HG02623 (cell line): Measurements from ENCODE around the gene ADPRHL1.
"Not testable (repeated sequence)": the region's sequence is repeated elsewhere in the genome, so short reads cannot be mapped to it uniquely, and the experiment has no call there.

Experiments
- ATAC-seq: cut with Tn5 transposase; IDR thresholded peaks from one replicate; pipeline ENCODE4 v1.9.1; 2021; ENCODE audit warnings: moderate library complexity; ENCODE audit not compliant: unreplicated experiment

Gene ADPRHL1

GRCh38 chr13:113456116-113456702 lies 2.9 kb upstream of the ADPRHL1 start:
- no peak for ATAC-seq

DNA sequence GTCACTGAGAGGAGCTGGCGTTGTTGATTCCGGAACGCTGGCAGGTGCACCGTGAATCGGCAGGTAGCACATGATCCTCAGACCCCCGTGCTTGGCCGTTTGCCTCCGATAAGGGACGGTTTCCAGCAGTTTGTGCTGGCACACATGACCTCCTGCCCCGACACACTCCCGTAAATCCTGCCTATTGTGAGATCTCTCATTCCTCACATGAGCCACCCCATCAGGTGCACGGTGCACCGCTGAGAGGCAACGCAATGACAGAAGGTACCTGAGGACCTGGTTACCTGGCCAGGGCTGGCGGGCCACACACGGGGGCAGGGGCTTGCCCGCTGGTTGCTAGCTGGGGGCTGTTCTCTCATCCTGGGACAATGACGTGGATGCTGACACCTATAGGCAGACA lies 2.1 kb upstream of the ADPRHL1 start:
- ATAC-seq: no peak

DNA sequence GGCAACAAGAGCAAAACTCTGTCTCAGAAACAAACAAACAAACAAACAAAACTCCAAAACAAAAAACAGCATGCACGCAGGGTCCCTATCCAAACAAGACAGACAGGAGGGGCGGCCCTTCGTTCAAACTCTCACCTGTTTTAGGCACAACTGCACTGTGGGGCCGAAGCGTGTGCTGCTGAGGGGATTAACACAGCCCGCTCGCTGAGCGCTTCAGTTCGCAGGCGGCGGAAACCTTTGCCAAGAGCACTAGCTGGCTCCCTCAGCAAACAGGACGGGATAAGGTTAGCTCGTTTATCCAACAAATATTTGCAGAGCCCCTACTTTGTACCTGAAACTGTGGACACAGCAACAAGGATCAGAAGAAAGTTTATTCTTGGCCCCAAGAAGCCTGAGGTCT lies 1.6 kb upstream of the ADPRHL1 start:
- ATAC-seq: no peak

DNA sequence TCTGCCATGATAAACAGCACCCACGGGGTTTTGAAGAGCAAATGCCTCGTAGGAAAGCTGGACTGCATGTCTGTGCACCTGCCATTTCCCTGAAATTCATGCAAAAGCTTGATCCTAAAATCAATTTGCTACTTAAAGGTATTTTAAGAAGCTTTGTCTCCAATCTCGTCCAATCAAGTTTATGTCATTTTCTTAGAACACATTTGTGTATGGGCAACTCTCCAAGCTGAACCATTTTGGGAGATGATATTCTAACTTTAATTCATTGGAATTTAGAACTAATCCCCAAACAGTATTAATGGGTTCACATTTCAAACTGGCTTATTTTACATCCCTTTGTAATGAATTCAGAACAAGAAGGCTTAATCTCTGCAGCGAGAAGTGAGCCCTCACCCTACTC lies 822 bp downstream of the ADPRHL1 start:
- ATAC-seq: no peak

GRCh38 chr13:113451951-113452421 lies 1.3 kb downstream of the ADPRHL1 start:
- no peak for ATAC-seq

- ATAC-seq: not testable (repeated sequence)
These were observed 2.2 kb downstream of the ADPRHL1 start for GRCh38 chr13:113450861-113451620.

GRCh38 chr13:113450348-113450744 lies 2.9 kb downstream of the ADPRHL1 start:
- ATAC-seq: not testable (repeated sequence)

DNA sequence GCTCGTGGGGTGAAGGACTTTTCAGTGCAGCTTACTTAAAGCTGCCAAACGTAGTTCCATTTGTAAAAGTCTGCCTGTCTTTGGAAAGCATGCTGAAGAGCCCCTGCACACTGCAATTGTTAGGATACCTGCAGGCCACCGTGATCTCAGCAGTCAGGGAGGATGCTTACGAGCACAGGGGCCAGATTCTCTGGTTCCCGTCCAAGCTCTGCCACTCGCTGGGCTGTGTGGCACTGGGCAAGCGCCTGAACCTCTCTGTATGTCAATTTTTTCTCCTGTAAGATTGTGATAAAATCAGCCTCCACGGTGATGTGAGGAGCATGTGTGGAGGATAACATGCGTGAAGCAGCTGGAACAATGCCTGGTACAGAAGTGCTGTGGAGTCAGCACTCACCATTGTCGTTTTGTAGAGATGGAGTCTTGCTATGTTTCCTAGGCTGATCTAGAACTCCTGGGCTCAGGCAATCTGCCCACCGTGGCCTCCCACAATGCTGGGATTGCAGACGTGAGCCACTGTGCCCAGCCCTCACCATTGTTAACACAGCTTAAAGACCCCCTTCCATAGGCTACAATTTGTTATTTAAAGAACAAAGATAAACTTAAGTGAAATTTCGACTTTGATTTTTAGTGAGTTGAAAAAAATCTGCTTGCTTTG lies 3.5 kb downstream of the ADPRHL1 start:
- ATAC-seq: no peak

DNA sequence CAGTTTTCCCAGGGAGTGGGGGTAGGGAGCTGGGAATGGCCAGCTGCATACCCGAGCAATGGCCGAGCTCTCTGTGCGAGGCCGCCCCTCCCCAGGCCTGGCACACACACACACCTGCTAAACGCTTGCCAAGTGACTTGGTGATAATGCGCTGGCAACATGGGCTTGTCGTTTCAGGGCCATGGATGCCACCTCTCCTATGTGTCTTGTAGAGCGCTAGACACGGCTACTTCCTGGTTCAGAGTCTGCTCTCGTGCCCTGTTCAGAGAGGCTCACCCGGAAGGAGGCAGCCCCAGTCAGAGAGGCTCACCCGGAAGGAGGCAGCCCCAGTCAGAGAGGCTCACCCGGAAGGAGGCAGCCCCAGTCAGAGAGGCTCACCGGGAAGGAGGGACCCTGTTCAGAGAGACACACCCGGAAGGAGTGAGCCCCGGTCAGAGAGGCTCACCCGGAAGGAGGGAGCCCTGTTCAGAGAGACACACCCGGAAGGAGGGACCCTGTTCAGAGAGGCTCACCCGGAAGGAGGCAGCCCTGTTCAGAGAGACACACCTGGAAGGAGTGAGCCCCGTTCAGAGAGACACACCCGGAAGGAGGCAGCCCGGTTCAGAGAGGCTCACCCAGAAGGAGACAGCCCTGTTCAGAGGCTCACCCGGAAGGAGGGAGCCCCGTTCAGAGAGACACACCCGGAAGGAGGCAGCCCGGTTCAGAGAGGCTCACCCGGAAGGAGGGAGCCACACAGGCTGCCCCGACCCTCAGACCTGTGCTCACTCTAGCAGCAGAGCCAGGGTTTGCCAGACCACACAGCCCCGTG lies 4.2 kb downstream of the ADPRHL1 start:
- no peak for ATAC-seq

DNA sequence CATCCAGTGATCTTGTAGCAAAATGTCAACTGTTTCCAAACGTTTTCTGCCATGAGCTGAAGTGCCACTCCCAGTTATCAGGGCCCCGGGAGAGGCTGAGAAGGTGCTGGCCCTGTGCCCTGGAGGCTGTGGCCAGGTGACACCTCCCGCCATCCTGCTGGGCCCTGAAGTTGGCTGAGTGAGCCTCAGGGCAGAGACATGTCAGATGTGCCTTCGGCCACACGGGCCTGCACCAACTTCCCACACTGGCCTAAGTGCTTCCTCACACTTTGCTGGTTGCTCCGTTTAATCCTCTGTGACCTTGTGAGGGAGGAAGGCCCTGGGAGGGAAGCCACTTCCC lies 4.8 kb downstream of the ADPRHL1 start:
- no peak for ATAC-seq

GRCh38 chr13:113447596-113447995 lies 5.7 kb downstream of the ADPRHL1 start:
- ATAC-seq: no peak

DNA sequence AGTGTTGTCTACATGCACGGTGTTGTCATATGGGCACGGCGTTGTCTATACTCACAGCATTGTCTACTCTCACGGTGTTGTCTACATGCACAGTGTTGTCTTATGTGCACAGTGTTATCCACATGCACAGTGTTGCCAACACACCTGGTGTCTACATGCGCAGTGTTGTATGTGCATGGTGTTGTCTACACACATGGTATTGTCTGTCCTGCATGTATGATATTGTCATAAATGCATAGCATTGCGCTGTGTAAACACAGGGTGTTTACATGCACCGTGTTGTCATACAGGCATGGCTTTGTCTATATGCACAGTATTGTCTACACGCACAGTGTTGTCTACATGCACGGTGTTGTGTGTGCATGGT lies 6.8 kb downstream of the ADPRHL1 start:
- no peak for ATAC-seq

- ATAC-seq: peak; percentile 67
These were observed 7.3 kb downstream of the ADPRHL1 start for GRCh38 chr13:113445791-113446487.

DNA sequence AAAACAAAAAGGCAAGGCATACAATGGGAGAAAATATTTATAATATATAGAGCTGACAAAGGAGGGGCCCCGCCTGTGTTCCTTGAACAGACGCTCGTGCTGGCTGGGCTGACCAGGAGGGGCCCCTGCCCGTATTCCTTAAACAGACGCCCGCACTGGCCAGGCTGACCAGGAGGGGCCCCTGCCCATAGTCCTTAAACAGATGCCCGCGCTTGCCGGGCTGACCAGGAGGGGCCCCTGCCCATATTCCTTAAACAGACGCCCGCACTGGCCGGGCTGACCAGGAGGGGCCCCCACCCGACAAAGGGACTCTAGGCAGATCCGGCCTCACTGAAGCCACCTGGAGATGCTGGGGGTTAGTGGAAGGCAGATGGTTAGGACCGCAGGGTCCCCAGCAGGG lies 9.3 kb downstream of the ADPRHL1 start:
- ATAC-seq: no peak

GRCh38 chr13:113442985-113443362 lies 10.3 kb downstream of the ADPRHL1 start:
- ATAC-seq: no peak

DNA sequence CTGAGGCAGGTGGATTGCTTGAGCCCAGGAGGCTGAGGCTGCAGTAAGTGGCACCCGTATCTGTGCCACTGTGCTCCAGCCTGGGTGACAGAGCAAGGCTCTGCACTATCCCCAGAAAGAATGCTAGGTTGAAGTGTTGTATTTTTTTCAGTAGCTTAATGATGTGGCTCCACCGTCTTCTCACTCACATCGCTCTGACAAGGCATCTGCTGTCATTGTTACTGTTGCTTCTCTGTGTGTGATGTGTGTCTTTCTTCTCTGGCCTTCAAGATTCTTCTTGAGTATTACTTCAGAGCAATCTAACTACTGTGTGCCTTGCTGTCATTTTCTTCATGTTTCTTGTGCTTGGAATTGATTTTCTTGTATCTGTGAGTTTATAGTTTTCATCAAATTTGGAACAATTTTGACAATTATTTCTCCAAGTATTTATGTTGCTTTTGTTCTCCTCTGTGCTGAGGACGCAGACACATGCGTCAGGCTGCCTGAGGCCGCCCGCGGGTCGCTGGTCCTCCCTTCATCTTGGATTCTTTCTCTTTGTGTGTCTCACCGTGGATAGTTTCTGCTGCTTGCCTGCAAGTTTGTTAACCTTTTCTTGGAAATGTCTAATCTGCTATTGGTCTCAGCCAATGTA lies 10.8 kb downstream of the ADPRHL1 start:
- no peak for ATAC-seq

GRCh38 chr13:113441661-113442060 lies 11.6 kb downstream of the ADPRHL1 start:
- no peak for ATAC-seq

- ATAC-seq: no peak
These were observed 15.8 kb downstream of the ADPRHL1 start for GRCh38 chr13:113437408-113438010.

- ATAC-seq: not testable (repeated sequence)
These were observed 16.4 kb downstream of the ADPRHL1 start for GRCh38 chr13:113436866-113437265.

DNA sequence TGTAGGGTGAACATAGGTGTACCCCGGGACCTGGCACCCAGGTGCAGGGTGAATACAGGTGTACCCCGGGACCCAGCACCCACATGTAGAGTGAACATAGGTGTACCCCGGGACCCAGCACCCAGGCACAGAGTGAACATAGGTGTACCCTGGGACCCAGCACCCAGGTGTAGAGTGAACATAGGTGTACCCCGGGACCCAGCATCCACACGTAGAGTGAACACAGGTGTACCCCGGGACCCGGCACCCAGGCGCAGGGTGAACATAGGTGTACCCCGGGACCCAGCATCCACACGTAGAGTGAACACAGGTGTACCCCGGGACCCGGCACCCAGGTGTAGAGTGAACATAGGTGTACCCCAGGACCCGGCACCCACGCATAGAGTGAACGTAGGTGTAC lies 17.4 kb downstream of the ADPRHL1 start:
- not testable (repeated sequence) for ATAC-seq
